Hepatocyte (in vitro differentiated cells): ENCODE measurements around the gene AKAP6. TPM values are rescaled to one million over a fixed set of nuclear protein-coding genes. Genes with fewer than 3 reads are reported as not detected.

Experiments
- DNase-seq: peaks from one replicate; pipeline ENCODE4 v3.0.0-alpha.2; 2016; ENCODE audit warnings: low spot score
- H2AFZ ChIP-seq: fragments of 200-600 bp; sonication (generic); 2 replicates; pipeline ENCODE4 v1.6.0; 2016; ENCODE audit warnings: antibody characterized with exemption, mild to moderate bottlenecking
- H3K27ac ChIP-seq: fragments of 200-600 bp; sonication (generic); 2 replicates; pipeline ENCODE4 v1.5.1; 2016; ENCODE audit warnings: mild to moderate bottlenecking
- H3K27me3 ChIP-seq: fragments of 200-600 bp; sonication (generic); 2 replicates; pipeline ENCODE4 v1.6.1; 2016
- H3K36me3 ChIP-seq: fragments of 200-600 bp; sonication (generic); replicated peaks from 2 replicates; pipeline ENCODE4 v1.5.1; 2016; ENCODE audit warnings: low read depth; ENCODE audit not compliant: insufficient read depth
- H3K4me1 ChIP-seq: fragments of 200-600 bp; sonication (generic); 2 replicates; pipeline ENCODE4 v1.5.1; 2016; ENCODE audit warnings: mild to moderate bottlenecking, moderate library complexity; ENCODE audit not compliant: insufficient read depth
- H3K4me2 ChIP-seq: fragments of 200-600 bp; sonication (generic); 2 replicates; pipeline ENCODE4 v1.6.0; 2016
- H3K4me3 ChIP-seq: fragments of 200-600 bp; sonication (generic); 2 replicates; pipeline ENCODE4 v1.5.1; 2016; ENCODE audit warnings: mild to moderate bottlenecking
- H3K79me2 ChIP-seq: fragments of 200-600 bp; sonication (generic); 2 replicates; pipeline ENCODE4 v1.6.0; 2017; ENCODE audit warnings: mild to moderate bottlenecking
- H3K9me2 ChIP-seq: fragments of 200-600 bp; sonication (generic); replicated peaks from 2 replicates; pipeline ENCODE4 v1.6.0; 2017; ENCODE audit warnings: mild to moderate bottlenecking; ENCODE audit not compliant: insufficient read depth
- H3K9me3 ChIP-seq: fragments of 200-600 bp; sonication (generic); 2 replicates; pipeline ENCODE4 v1.5.1; 2016; ENCODE audit warnings: low read depth, mild to moderate bottlenecking
- H4K20me1 ChIP-seq: fragments of 200-600 bp; sonication (generic); 2 replicates; pipeline ENCODE4 v1.6.0; 2016; ENCODE audit warnings: mild to moderate bottlenecking; ENCODE audit not compliant: insufficient read depth, poor library complexity, severe bottlenecking
- CTCF ChIP-seq: fragments of 200-600 bp; sonication (generic); IDR thresholded peaks from 2 replicates; pipeline ENCODE4 v1.5.1; 2016; ENCODE audit warnings: antibody characterized with exemption, mild to moderate bottlenecking; ENCODE audit not compliant: poor library complexity
- EZH2 ChIP-seq: fragments of 200-600 bp; sonication (generic); IDR thresholded peaks from 2 replicates; pipeline ENCODE4 v1.6.1; 2016; ENCODE audit warnings: antibody characterized with exemption, mild to moderate bottlenecking, borderline replicate concordance
- EZH2phosphoT487 ChIP-seq: fragments of 200-600 bp; sonication (generic); IDR thresholded peaks from one replicate; pipeline ENCODE4 v1.6.1; 2018; ENCODE audit warnings: antibody characterized with exemption, mild to moderate bottlenecking, low read depth, moderate library complexity; ENCODE audit not compliant: unreplicated experiment, severe bottlenecking
- WGBS: methylation state at CpG from one replicate; pipeline ENCODE4 v1.1.6; 2016; ENCODE audit warnings: low lambda C conversion rate; ENCODE audit errors: missing lambda C conversion rate; 5-methylcytosine and 5-hydroxymethylcytosine counted together
- polyA plus RNA-seq: library from polyadenylated mRNA; unstranded; fragments of >200 nt; fragmentation: Nextera tagmentation; extraction: Ambion mirVana; gene quantifications from 2 replicates; pipeline ENCODE4 v1.2.1, GENCODE V29; 2016
- total RNA-seq: library from RNA; depleted of rRNA; stranded (reverse); fragments of >200 nt; gene quantifications from 2 replicates; pipeline ENCODE4 v1.2.3, GENCODE V29; 2014

AKAP6 gene
- total and polyA plus RNA-seq, 2 experiments from 2014 or later, result 1.1 to 2.1 TPM

GRCh38 chr14:32710731-32711680, 381.9 kb downstream of the AKAP6 start:
- TF ChIP-seq CTCF (peak; percentile 60), EZH2phosphoT487 (no peak), EZH2 (no peak)
- DNase-seq, result peak; percentile 56
- H3K4me2 ChIP-seq, result no peak overlapping the region
- no peaks in the 10 kb centered on the region for H3K9me3 ChIP-seq
- H2AFZ ChIP-seq, result no peak overlapping the region
- H4K20me1 ChIP-seq, result no peaks in the 10 kb centered on the region
- no peak overlapping the region for H3K27ac ChIP-seq
- no peak overlapping the region for H3K4me3 ChIP-seq
- no peaks in the 10 kb centered on the region for H3K9me2 ChIP-seq
- H3K36me3 ChIP-seq, result no peaks in the 10 kb centered on the region
- no peaks in the 10 kb centered on the region for H3K79me2 ChIP-seq
- WGBS, result 44% methylated on average over 7 of the region's 7 CpGs
- no peaks in the 10 kb centered on the region for H3K4me1 ChIP-seq
- H3K27me3 ChIP-seq, result no peaks in the 10 kb centered on the region

- H3K4me1 ChIP-seq, result no peaks in the 10 kb centered on the region
- no peak overlapping the region for H2AFZ ChIP-seq
- no peak for TF ChIP-seq EZH2phosphoT487
- TF ChIP-seq EZH2, result no peak
- TF ChIP-seq CTCF, result no peak
- H4K20me1 ChIP-seq, result no peaks in the 10 kb centered on the region
- H3K4me3 ChIP-seq, result no peak overlapping the region
- DNase-seq, result no peak
- no peak overlapping the region for H3K4me2 ChIP-seq
- H3K27me3 ChIP-seq, result no peaks in the 10 kb centered on the region
- no peaks in the 10 kb centered on the region for H3K36me3 ChIP-seq
- no peak overlapping the region for H3K27ac ChIP-seq
- H3K79me2 ChIP-seq, result no peaks in the 10 kb centered on the region
- WGBS, result 72% methylated on average over 3 of the region's 3 CpGs
- H3K9me3 ChIP-seq, result no peaks in the 10 kb centered on the region
- no peaks in the 10 kb centered on the region for H3K9me2 ChIP-seq
Observed at GRCh38 chr14:32713856-32714255, 384.8 kb downstream of the AKAP6 start.

GRCh38 chr14:32719601-32720000, 390.5 kb downstream of the AKAP6 start:
- no peaks in the 10 kb centered on the region for H4K20me1 ChIP-seq
- H3K4me3 ChIP-seq, result no peak overlapping the region
- no peaks in the 10 kb centered on the region for H3K9me2 ChIP-seq
- H3K36me3 ChIP-seq, result no peaks in the 10 kb centered on the region
- H3K79me2 ChIP-seq, result no peaks in the 10 kb centered on the region
- H3K27ac ChIP-seq, result no peak overlapping the region
- no peaks in the 10 kb centered on the region for H3K4me1 ChIP-seq
- no peak overlapping the region for H3K4me2 ChIP-seq
- WGBS, result 68% methylated on average over 1 of the region's 1 CpG
- H3K27me3 ChIP-seq, result no peaks in the 10 kb centered on the region
- no peak for DNase-seq
- no peak overlapping the region for H2AFZ ChIP-seq
- no peaks in the 10 kb centered on the region for H3K9me3 ChIP-seq
- no peak for TF ChIP-seq CTCF
- TF ChIP-seq EZH2phosphoT487, result no peak
- TF ChIP-seq EZH2, result no peak
